ENCODE measurements around the gene CLASP1. TPM values are rescaled to one million over a fixed set of nuclear protein-coding genes. Genes with fewer than 3 reads are reported as not detected.

Gene CLASP1
- total and polyA plus RNA-seq, 2 experiments from 2014 or later: 20.1 to 45.9 TPM

- Histone ChIP-seq H3K27ac (no peak overlapping the region), H3K36me3 (replicated peaks; ENCODE audit: insufficient read depth, low read depth) (no peaks in the 10 kb centered on the region), H3K79me2 (no peaks in the 10 kb centered on the region), H3K27me3 (no peaks in the 10 kb centered on the region), H3K4me3 (no peak overlapping the region), H3K4me2 (no peak overlapping the region), H2AFZ (no peak overlapping the region), H3K9me3 (ENCODE audit: low read depth) (no peaks in the 10 kb centered on the region), H4K20me1 (ENCODE audit: insufficient read depth, poor library complexity, severe bottlenecking) (no peaks in the 10 kb centered on the region), H3K4me1 (ENCODE audit: insufficient read depth) (no peaks in the 10 kb centered on the region), H3K9me2 (replicated peaks; ENCODE audit: insufficient read depth) (no peaks in the 10 kb centered on the region)
- DNase-seq (ENCODE audit: low spot score): no peak
- no peak for TF ChIP-seq EZH2phosphoT487 (IDR thresholded peaks at IDR 0.05; ENCODE audit: low read depth, severe bottlenecking, unreplicated experiment)
- TF ChIP-seq CTCF (IDR thresholded peaks at IDR 0.05; ENCODE audit: poor library complexity): no peak
- no peak for TF ChIP-seq EZH2 (IDR thresholded peaks at IDR 0.05; ENCODE audit: borderline replicate concordance)
These were observed 20.9 kb upstream of the CLASP1 start for GRCh38 chr2:121670181-121670580.

- 100% methylated on average over 1 of the region's 1 CpG for WGBS (ENCODE audit: low lambda C conversion rate, missing lambda C conversion rate)
- Histone ChIP-seq H2AFZ (no peak overlapping the region), H3K9me2 (replicated peaks; ENCODE audit: insufficient read depth) (no peaks in the 10 kb centered on the region), H3K27me3 (no peaks in the 10 kb centered on the region), H3K9me3 (ENCODE audit: low read depth) (no peaks in the 10 kb centered on the region), H3K4me2 (no peak overlapping the region), H3K4me3 (no peak overlapping the region), H3K79me2 (no peaks in the 10 kb centered on the region), H3K36me3 (replicated peaks; ENCODE audit: insufficient read depth, low read depth) (no peaks in the 10 kb centered on the region), H4K20me1 (ENCODE audit: insufficient read depth, poor library complexity, severe bottlenecking) (no peaks in the 10 kb centered on the region), H3K4me1 (ENCODE audit: insufficient read depth) (no peaks in the 10 kb centered on the region), H3K27ac (no peak overlapping the region)
- no peak for DNase-seq (ENCODE audit: low spot score)
- no peak for TF ChIP-seq EZH2 (IDR thresholded peaks at IDR 0.05; ENCODE audit: borderline replicate concordance)
- TF ChIP-seq CTCF (IDR thresholded peaks at IDR 0.05; ENCODE audit: poor library complexity): no peak
- no peak for TF ChIP-seq EZH2phosphoT487 (IDR thresholded peaks at IDR 0.05; ENCODE audit: low read depth, severe bottlenecking, unreplicated experiment)
These were observed 18.4 kb upstream of the CLASP1 start for GRCh38 chr2:121667618-121668017.

- Histone ChIP-seq H3K9me3 (ENCODE audit: low read depth) (no peaks in the 10 kb centered on the region), H3K4me1 (ENCODE audit: insufficient read depth) (no peaks in the 10 kb centered on the region), H3K9me2 (replicated peaks; ENCODE audit: insufficient read depth) (no peaks in the 10 kb centered on the region), H3K4me2 (no peak overlapping the region), H3K79me2 (no peaks in the 10 kb centered on the region), H2AFZ (no peak overlapping the region), H3K27ac (no peak overlapping the region), H3K27me3 (no peaks in the 10 kb centered on the region), H3K4me3 (no peak overlapping the region), H3K36me3 (replicated peaks; ENCODE audit: insufficient read depth, low read depth) (no peaks in the 10 kb centered on the region), H4K20me1 (ENCODE audit: insufficient read depth, poor library complexity, severe bottlenecking) (no peaks in the 10 kb centered on the region)
- WGBS (ENCODE audit: low lambda C conversion rate, missing lambda C conversion rate): 95% methylated on average over 1 of the region's 1 CpG
- no peak for TF ChIP-seq CTCF (IDR thresholded peaks at IDR 0.05; ENCODE audit: poor library complexity)
- no peak for TF ChIP-seq EZH2phosphoT487 (IDR thresholded peaks at IDR 0.05; ENCODE audit: low read depth, severe bottlenecking, unreplicated experiment)
- no peak for TF ChIP-seq EZH2 (IDR thresholded peaks at IDR 0.05; ENCODE audit: borderline replicate concordance)
- DNase-seq (ENCODE audit: low spot score): no peak
These were observed 16.8 kb upstream of the CLASP1 start for GRCh38 chr2:121666042-121666441.

- Histone ChIP-seq H3K4me1 (ENCODE audit: insufficient read depth) (no peaks in the 10 kb centered on the region), H3K4me3 (no peak overlapping the region), H3K27ac (no peak overlapping the region), H3K4me2 (no peak overlapping the region), H3K36me3 (replicated peaks; ENCODE audit: insufficient read depth, low read depth) (no peaks in the 10 kb centered on the region), H4K20me1 (ENCODE audit: insufficient read depth, poor library complexity, severe bottlenecking) (no peaks in the 10 kb centered on the region), H2AFZ (no peak overlapping the region), H3K9me2 (replicated peaks; ENCODE audit: insufficient read depth) (no peaks in the 10 kb centered on the region), H3K79me2 (no peaks in the 10 kb centered on the region), H3K27me3 (no peaks in the 10 kb centered on the region), H3K9me3 (ENCODE audit: low read depth) (no peaks in the 10 kb centered on the region)
- 81% methylated on average over 3 of the region's 3 CpGs for WGBS (ENCODE audit: low lambda C conversion rate, missing lambda C conversion rate)
- no peak for TF ChIP-seq EZH2phosphoT487 (IDR thresholded peaks at IDR 0.05; ENCODE audit: low read depth, severe bottlenecking, unreplicated experiment)
- no peak for TF ChIP-seq CTCF (IDR thresholded peaks at IDR 0.05; ENCODE audit: poor library complexity)
- TF ChIP-seq EZH2 (IDR thresholded peaks at IDR 0.05; ENCODE audit: borderline replicate concordance): no peak
- DNase-seq (ENCODE audit: low spot score): no peak
These were observed 16.2 kb upstream of the CLASP1 start for GRCh38 chr2:121665504-121665903.

Data from hepatocyte (in vitro differentiated cells).